GM12878 (cell line): Measurements from ENCODE around the gene HSPA1A. TPM values are rescaled to one million over a fixed set of nuclear protein-coding genes. Genes with fewer than 3 reads are reported as not detected.

Experiments
- ASH2L ChIP-seq: fragments of 300-600, 200-600 bp; sonication (generic); IDR thresholded peaks from 2 replicates; pipeline ENCODE4 v1.6.1; 2017; ENCODE audit warnings: low read depth, mild to moderate bottlenecking, borderline replicate concordance
- ATF7 ChIP-seq: fragments of 450-650 bp; IDR thresholded peaks from 2 replicates; pipeline ENCODE4 v1.6.1; 2016; ENCODE audit warnings: low read depth, mild to moderate bottlenecking
- BMI1 ChIP-seq: fragments of 450-650 bp; IDR thresholded peaks from 2 replicates; pipeline ENCODE4 v1.6.1; 2016; ENCODE audit warnings: mild to moderate bottlenecking, moderate library complexity, borderline replicate concordance
- EED ChIP-seq: sonication (generic); IDR thresholded peaks from 2 replicates; pipeline ENCODE4 v1.6.1; 2016; ENCODE audit warnings: antibody characterized with exemption, low read depth
- FOS ChIP-seq: IDR thresholded peaks from 3 replicates; pipeline ENCODE4 v1.6.1; 2011; ENCODE audit warnings: borderline replicate concordance; ENCODE audit not compliant: insufficient read length; ENCODE audit errors: extremely low read depth
- HSF1 ChIP-seq: fragments of 150-350 bp; IDR thresholded peaks from 2 replicates; pipeline ENCODE4 v1.6.1; 2014; ENCODE audit warnings: mild to moderate bottlenecking, low read depth, low read length
- IKZF2 ChIP-seq, 2 experiments: fragments of 450-650 bp; IDR thresholded peaks; 2 replicates each; pipeline ENCODE4 v1.6.1; 2017; ENCODE audit warnings: mild to moderate bottlenecking in 2 of 2, moderate library complexity in 2 of 2
- JUND ChIP-seq: IDR thresholded peaks from 2 replicates; pipeline ENCODE4 v1.6.1; 2012; ENCODE audit warnings: low read depth, mild to moderate bottlenecking, low read length, improper control_type of control experiment, moderate library complexity
- MTA2 ChIP-seq: fragments of 450-650 bp; IDR thresholded peaks from 2 replicates; pipeline ENCODE4 v1.6.1; 2016; ENCODE audit warnings: low read depth, mild to moderate bottlenecking, moderate library complexity
- MYC ChIP-seq: IDR thresholded peaks from 2 replicates; pipeline ENCODE4 v1.6.1; 2011; ENCODE audit warnings: mild to moderate bottlenecking, low read length, moderate library complexity, inconsistent platforms; ENCODE audit not compliant: insufficient read depth, insufficient replicate concordance, insufficient read length, severe bottlenecking
- NFYB ChIP-seq: IDR thresholded peaks from 2 replicates; pipeline ENCODE4 v1.6.1; 2011; ENCODE audit warnings: low read depth, mild to moderate bottlenecking, low read length, improper control_type of control experiment, moderate library complexity; ENCODE audit not compliant: insufficient read depth
- NR2F1 ChIP-seq: fragments of 450-650 bp; conservative IDR thresholded peaks from 2 replicates; pipeline ENCODE4 v1.6.1; 2017; ENCODE audit warnings: mild to moderate bottlenecking
- PBX3 ChIP-seq: IDR thresholded peaks from 2 replicates; pipeline ENCODE4 v1.6.1; 2011; ENCODE audit warnings: mild to moderate bottlenecking, low read depth, low read length, moderate library complexity; ENCODE audit not compliant: insufficient replicate concordance
- PKNOX1 ChIP-seq: fragments of 450-650 bp; IDR thresholded peaks from 2 replicates; pipeline ENCODE4 v1.6.1; 2016; ENCODE audit warnings: mild to moderate bottlenecking
- RELB ChIP-seq: fragments of 450-650 bp; IDR thresholded peaks from 2 replicates; pipeline ENCODE4 v1.6.1; 2017; ENCODE audit warnings: low read depth, mild to moderate bottlenecking, moderate library complexity
- RFX5 ChIP-seq: IDR thresholded peaks from 2 replicates; pipeline ENCODE4 v1.6.1; 2011; ENCODE audit warnings: low read depth, low read length, improper control_type of control experiment
- SREBF1 ChIP-seq: IDR thresholded peaks from 2 replicates; pipeline ENCODE4 v1.6.1; 2012; ENCODE audit warnings: mild to moderate bottlenecking, low read length
- SRF ChIP-seq, 2 experiments: IDR thresholded peaks; 2 replicates each; pipeline ENCODE4 v1.6.1; 2011; ENCODE audit warnings: low read depth in 2 of 2, low read length in 2 of 2, mild to moderate bottlenecking in 1 of 2, moderate library complexity in 1 of 2
- TAF1 ChIP-seq: IDR thresholded peaks from 2 replicates; pipeline ENCODE4 v1.6.1; 2011; ENCODE audit warnings: mild to moderate bottlenecking, low read depth, low read length, borderline replicate concordance
- YY1 ChIP-seq: IDR thresholded peaks from 2 replicates; pipeline ENCODE4 v1.6.1; 2011; ENCODE audit warnings: low read depth, mild to moderate bottlenecking, low read length
- ZNF207 ChIP-seq: fragments of 450-650 bp; IDR thresholded peaks from 2 replicates; pipeline ENCODE4 v1.6.1; 2014; ENCODE audit warnings: antibody characterized with exemption, mild to moderate bottlenecking, borderline replicate concordance
- ZNF24 ChIP-seq: fragments of 450-650 bp; IDR thresholded peaks from 2 replicates; pipeline ENCODE4 v1.6.1; 2017; ENCODE audit warnings: antibody characterized with exemption, mild to moderate bottlenecking
- ZNF384 ChIP-seq: IDR thresholded peaks from 2 replicates; pipeline ENCODE4 v1.6.1; 2012; ENCODE audit warnings: low read depth, mild to moderate bottlenecking, low read length, improper control_type of control experiment, borderline replicate concordance
- ZNF622 ChIP-seq: fragments of 450-650 bp; IDR thresholded peaks from 2 replicates; pipeline ENCODE4 v1.6.1; 2017; ENCODE audit warnings: mild to moderate bottlenecking, inconsistent platforms
- polyA plus RNA-seq, 11 experiments: library from polyadenylated mRNA; depleted of rRNA in 4 of 11; unstranded in 6 of 11; stranded (reverse) in 5 of 11; fragments of >200 nt; fragmentation: Nextera tagmentation in 4 of 11; fragmentation: Illumina TruSeq in 1 of 11; extraction: Ambion mirVana in 4 of 11; extraction: Trizol in 1 of 11; gene quantifications; 1 replicate in 1 of 11; 2 replicates in 10 of 11; pipeline versions ENCODE4 v1.2.1 to v1.2.3, GENCODE V29; 2011 to 2016; ENCODE audit warnings: inconsistent platforms in 2 of 11, missing spikeins in 2 of 11, low read depth in 1 of 11
- total RNA-seq, 4 experiments: library from RNA; depleted of rRNA in 3 of 4; stranded (reverse); fragments of >200 nt in 3 of 4; fragmentation: Illumina TruSeq in 1 of 4; extraction: Trizol in 1 of 4; gene quantifications; 2 replicates each; pipeline versions ENCODE4 v1.2.1 to v1.2.3, GENCODE V29; 2013 to 2021

HSPA1A gene
- total and polyA plus RNA-seq, 10 of the 15 experiments (the other 5 are each of a cell fraction or from before 2014, with no cell fraction given): 0.29 to 51.8 (median 17.5) TPM

- TF ChIP-seq IKZF2 (IDR thresholded peaks at IDR 0.05): peak; percentile 87
- 0 out of 2 replicates have a peak, but pooled peaks have one; percentile 12 for TF ChIP-seq NFYB
- no peak for TF ChIP-seq ZNF24
- no peak for TF ChIP-seq ZNF622
- TF ChIP-seq HSF1: peak; percentile 92
- TF ChIP-seq RELB: peak; percentile 75
- no peak for TF ChIP-seq MYC
- peak; percentile 30; the same call in 1 of the 2 replicates for TF ChIP-seq NR2F1
- no peak for TF ChIP-seq ASH2L
- TF ChIP-seq PBX3: peak; percentile 38
- TF ChIP-seq PKNOX1: peak; percentile 53
- TF ChIP-seq ATF7: peak; percentile 29; the same call in 1 of the 2 replicates
- TF ChIP-seq SRF (IDR thresholded peaks at IDR 0.05; ENCODE audit: low read depth in 2 of 2, low read length in 2 of 2): no peak
- peak; percentile 68 for TF ChIP-seq YY1
- TF ChIP-seq BMI1: no peak
- no peak for TF ChIP-seq ZNF384
- TF ChIP-seq ZNF207: no peak
- no peak for TF ChIP-seq JUND
- TF ChIP-seq EED: peak; percentile 75
- no peak for TF ChIP-seq SREBF1
- no peak for TF ChIP-seq RFX5
- TF ChIP-seq FOS: no peak
- peak; percentile 43; the same call in 1 of the 2 replicates for TF ChIP-seq MTA2
- TF ChIP-seq TAF1: 0 out of 2 replicates have a peak, but pooled peaks have one; percentile 31
These were observed 692 bp upstream of the HSPA1A start (continued) for GRCh38 chr6:31814677-31815024.
